Hepatocyte (in vitro differentiated cells): Measurements from ENCODE around the gene ADGRB2.

Source experiments
- CTCF ChIP-seq: fragments of 200-600 bp; sonication (generic); IDR thresholded peaks from 2 replicates; pipeline ENCODE4 v1.5.1; 2016; ENCODE audit warnings: antibody characterized with exemption, mild to moderate bottlenecking; ENCODE audit not compliant: poor library complexity
- EZH2 ChIP-seq: fragments of 200-600 bp; sonication (generic); IDR thresholded peaks from 2 replicates; pipeline ENCODE4 v1.6.1; 2016; ENCODE audit warnings: antibody characterized with exemption, mild to moderate bottlenecking, borderline replicate concordance
- EZH2phosphoT487 ChIP-seq: fragments of 200-600 bp; sonication (generic); IDR thresholded peaks from one replicate; pipeline ENCODE4 v1.6.1; 2018; ENCODE audit warnings: antibody characterized with exemption, mild to moderate bottlenecking, low read depth, moderate library complexity; ENCODE audit not compliant: unreplicated experiment, severe bottlenecking

- TF ChIP-seq CTCF (no peak), EZH2 (no peak), EZH2phosphoT487 (no peak)
Measured at GRCh38 chr1:31734582-31735107, 29.5 kb downstream of the ADGRB2 start.
